NB4 (cell line): ENCODE results near the gene MYT1.

ENCODE experiments used
- POLR2A ChIP-seq: IDR thresholded peaks from 2 replicates; pipeline ENCODE4 v1.6.1; 2011; ENCODE audit warnings: mild to moderate bottlenecking; ENCODE audit not compliant: insufficient read length; ENCODE audit errors: extremely low read depth
- TF ChIP-seq, protein P1 (sequence below): IDR thresholded peaks from one replicate; pipeline ENCODE4 v1.5.1; 2012; ENCODE audit warnings: low read depth, low read length
- TF ChIP-seq, protein P2 (sequence below): IDR thresholded peaks from 2 replicates; pipeline ENCODE4 v1.6.1; 2011; ENCODE audit warnings: low read depth, low read length

DNA sequence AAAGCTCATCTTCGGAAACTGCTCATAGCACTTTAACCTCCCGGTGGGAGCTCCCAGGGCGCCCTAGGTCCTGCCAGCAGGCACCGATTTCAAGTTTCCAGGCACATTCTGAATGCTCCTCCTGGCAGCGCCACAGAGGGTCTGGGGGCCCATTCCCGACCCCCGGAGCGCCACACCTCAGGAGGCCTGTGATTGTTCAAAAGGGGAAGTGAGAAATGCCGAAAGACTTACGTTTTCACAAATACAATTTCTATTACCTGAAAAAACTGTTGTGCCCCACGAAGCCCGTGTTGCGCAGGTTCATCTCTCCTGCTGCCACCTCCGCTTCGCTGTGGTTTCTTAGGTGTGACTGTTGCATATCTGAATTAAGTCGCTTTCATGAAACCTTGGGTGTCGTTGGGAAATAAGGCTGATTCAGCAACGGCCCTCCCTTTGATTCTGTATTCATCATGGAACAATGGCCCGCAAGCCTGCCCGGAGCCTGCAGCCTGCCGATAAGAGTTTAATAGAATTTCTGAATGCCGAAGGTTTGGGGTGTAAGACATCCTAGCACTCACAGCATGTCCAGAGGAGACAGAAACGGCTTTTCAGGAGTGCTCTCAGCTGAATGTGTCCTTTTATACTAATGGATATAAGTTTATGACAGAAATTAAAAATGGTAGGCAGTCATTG is 1.9 kb upstream of the MYT1 start:
- TF ChIP-seq, protein P1, sequence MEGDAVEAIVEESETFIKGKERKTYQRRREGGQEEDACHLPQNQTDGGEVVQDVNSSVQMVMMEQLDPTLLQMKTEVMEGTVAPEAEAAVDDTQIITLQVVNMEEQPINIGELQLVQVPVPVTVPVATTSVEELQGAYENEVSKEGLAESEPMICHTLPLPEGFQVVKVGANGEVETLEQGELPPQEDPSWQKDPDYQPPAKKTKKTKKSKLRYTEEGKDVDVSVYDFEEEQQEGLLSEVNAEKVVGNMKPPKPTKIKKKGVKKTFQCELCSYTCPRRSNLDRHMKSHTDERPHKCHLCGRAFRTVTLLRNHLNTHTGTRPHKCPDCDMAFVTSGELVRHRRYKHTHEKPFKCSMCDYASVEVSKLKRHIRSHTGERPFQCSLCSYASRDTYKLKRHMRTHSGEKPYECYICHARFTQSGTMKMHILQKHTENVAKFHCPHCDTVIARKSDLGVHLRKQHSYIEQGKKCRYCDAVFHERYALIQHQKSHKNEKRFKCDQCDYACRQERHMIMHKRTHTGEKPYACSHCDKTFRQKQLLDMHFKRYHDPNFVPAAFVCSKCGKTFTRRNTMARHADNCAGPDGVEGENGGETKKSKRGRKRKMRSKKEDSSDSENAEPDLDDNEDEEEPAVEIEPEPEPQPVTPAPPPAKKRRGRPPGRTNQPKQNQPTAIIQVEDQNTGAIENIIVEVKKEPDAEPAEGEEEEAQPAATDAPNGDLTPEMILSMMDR, result no peak
- no peak for TF ChIP-seq POLR2A
- TF ChIP-seq, protein P2, sequence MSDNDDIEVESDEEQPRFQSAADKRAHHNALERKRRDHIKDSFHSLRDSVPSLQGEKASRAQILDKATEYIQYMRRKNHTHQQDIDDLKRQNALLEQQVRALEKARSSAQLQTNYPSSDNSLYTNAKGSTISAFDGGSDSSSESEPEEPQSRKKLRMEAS, result no peak
